WTC11 (cell line): ENCODE measurements around the gene SLIT3.

Experiments used
- ATF2 ChIP-seq: sonication (generic); formaldehyde crosslinking; IDR thresholded peaks from 2 replicates; pipeline ENCODE4 v1.8.1; 2022; ENCODE audit warnings: low read depth, missing genetic modification reagents, borderline replicate concordance
- CREB1 ChIP-seq: sonication (generic); formaldehyde crosslinking; IDR thresholded peaks from 2 replicates; pipeline ENCODE4 v1.8.0; 2023; ENCODE audit warnings: mild to moderate bottlenecking, missing genetic modification reagents
- CREM ChIP-seq: sonication (generic); formaldehyde crosslinking; IDR thresholded peaks from 2 replicates; pipeline ENCODE4 v1.8.1; 2022; ENCODE audit warnings: mild to moderate bottlenecking, missing genetic modification reagents, moderate library complexity
- CTCF ChIP-seq: fragments of 200-600 bp; IDR thresholded peaks from 2 replicates; pipeline ENCODE4 v1.8.0; 2022; ENCODE audit warnings: antibody characterized with exemption
- ESRRA ChIP-seq: sonication (generic); formaldehyde crosslinking; IDR thresholded peaks from 2 replicates; pipeline ENCODE4 v1.8.1; 2022; ENCODE audit warnings: mild to moderate bottlenecking, missing genetic modification reagents, borderline replicate concordance
- HMGXB4 ChIP-seq: sonication (generic); formaldehyde crosslinking; IDR thresholded peaks from 2 replicates; pipeline ENCODE4 v1.8.1; 2023; ENCODE audit warnings: mild to moderate bottlenecking, moderate library complexity, missing genetic modification reagents
- JAZF1 ChIP-seq: fragments of 250-450 bp; sonication (Bioruptor Pico); IDR thresholded peaks from 2 replicates; pipeline ENCODE4 v1.9.0; 2021; ENCODE audit warnings: moderate library complexity, mild to moderate bottlenecking, inconsistent platforms
- MAX ChIP-seq: sonication (generic); formaldehyde crosslinking; IDR thresholded peaks from 2 replicates; pipeline ENCODE4 v1.8.0; 2022; ENCODE audit warnings: mild to moderate bottlenecking, missing genetic modification reagents
- NR2C2 ChIP-seq: sonication (generic); formaldehyde crosslinking; IDR thresholded peaks from 2 replicates; pipeline ENCODE4 v1.8.0; 2022; ENCODE audit warnings: mild to moderate bottlenecking, missing genetic modification reagents
- TCF7 ChIP-seq: sonication (generic); formaldehyde crosslinking; IDR thresholded peaks from 2 replicates; pipeline ENCODE4 v1.8.0; 2022; ENCODE audit warnings: mild to moderate bottlenecking, low read depth, missing genetic modification reagents, moderate library complexity
- TEAD4 ChIP-seq: sonication (generic); formaldehyde crosslinking; IDR thresholded peaks from 2 replicates; pipeline ENCODE4 v1.8.0; 2022; ENCODE audit warnings: mild to moderate bottlenecking, missing genetic modification reagents
- ZBTB21 ChIP-seq: sonication (generic); formaldehyde crosslinking; IDR thresholded peaks from 2 replicates; pipeline ENCODE4 v1.8.1; 2023; ENCODE audit warnings: mild to moderate bottlenecking, missing genetic modification reagents, borderline replicate concordance
- ZBTB43 ChIP-seq: sonication (generic); formaldehyde crosslinking; IDR thresholded peaks from 2 replicates; pipeline ENCODE4 v1.8.1; 2023; ENCODE audit warnings: mild to moderate bottlenecking, missing genetic modification reagents
- ZNF138 ChIP-seq: sonication (generic); formaldehyde crosslinking; conservative IDR thresholded peaks from 2 replicates; pipeline ENCODE4 v1.8.1; 2022; ENCODE audit warnings: mild to moderate bottlenecking, moderate library complexity, missing genetic modification reagents

GRCh38 chr5:169020102-169020501 lies 280.8 kb downstream of the SLIT3 start:
- TF ChIP-seq CTCF (no peak), NR2C2 (CRISPR knock-in tag) (no peak), CREM (CRISPR knock-in tag) (no peak), TCF7 (CRISPR knock-in tag) (no peak), CREB1 (CRISPR knock-in tag) (no peak), HMGXB4 (CRISPR knock-in tag) (no peak), ZNF138 (CRISPR knock-in tag) (no peak), ESRRA (no peak), MAX (0 out of 2 replicates have a peak, but pooled peaks have one; percentile 32), ZBTB21 (CRISPR knock-in tag) (no peak), JAZF1 (CRISPR knock-in tag) (no peak), TEAD4 (no peak), ZBTB43 (CRISPR knock-in tag) (no peak), ATF2 (CRISPR knock-in tag) (no peak)
